Measurements from ENCODE around the gene ATP8A2. TPM values are rescaled to one million over a fixed set of nuclear protein-coding genes. Genes with fewer than 3 reads are reported as not detected.

ATP8A2 gene
- total and polyA plus RNA-seq, 10 of the 15 experiments (the other 5 are each of a cell fraction or from before 2014, with no cell fraction given), result 0.01 to 0.04 (median 0.04) TPM; not detected in 7

- TF ChIP-seq PKNOX1 (IDR thresholded peaks at IDR 0.05), result no peak
Measured at GRCh38 chr13:25463496-25463895, 91.7 kb downstream of the ATP8A2 start (continued).

- ChIA-PET RAD21 (ENCODE audit: unreplicated experiment) (no interaction called here), POLR2A (no interaction called here), CTCF (no interaction called here), SMC1A (ENCODE audit: uncharacterized antibody, unreplicated experiment) (no interaction called here)
- DNase-seq (ENCODE audit: low read depth, low spot score), result no peak
- intact Hi-C loops (cut with micrococcal nuclease; ENCODE audit: unreplicated experiment) (no loop called here), in situ Hi-C loops (cut with MboI) (no loop called here)
- TF ChIP-seq SMAD1 (IDR thresholded peaks at IDR 0.05; ENCODE audit: low read depth, partially characterized antibody), result no peak
- TF ChIP-seq, protein P1, sequence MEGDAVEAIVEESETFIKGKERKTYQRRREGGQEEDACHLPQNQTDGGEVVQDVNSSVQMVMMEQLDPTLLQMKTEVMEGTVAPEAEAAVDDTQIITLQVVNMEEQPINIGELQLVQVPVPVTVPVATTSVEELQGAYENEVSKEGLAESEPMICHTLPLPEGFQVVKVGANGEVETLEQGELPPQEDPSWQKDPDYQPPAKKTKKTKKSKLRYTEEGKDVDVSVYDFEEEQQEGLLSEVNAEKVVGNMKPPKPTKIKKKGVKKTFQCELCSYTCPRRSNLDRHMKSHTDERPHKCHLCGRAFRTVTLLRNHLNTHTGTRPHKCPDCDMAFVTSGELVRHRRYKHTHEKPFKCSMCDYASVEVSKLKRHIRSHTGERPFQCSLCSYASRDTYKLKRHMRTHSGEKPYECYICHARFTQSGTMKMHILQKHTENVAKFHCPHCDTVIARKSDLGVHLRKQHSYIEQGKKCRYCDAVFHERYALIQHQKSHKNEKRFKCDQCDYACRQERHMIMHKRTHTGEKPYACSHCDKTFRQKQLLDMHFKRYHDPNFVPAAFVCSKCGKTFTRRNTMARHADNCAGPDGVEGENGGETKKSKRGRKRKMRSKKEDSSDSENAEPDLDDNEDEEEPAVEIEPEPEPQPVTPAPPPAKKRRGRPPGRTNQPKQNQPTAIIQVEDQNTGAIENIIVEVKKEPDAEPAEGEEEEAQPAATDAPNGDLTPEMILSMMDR (IDR thresholded peaks at IDR 0.05 in 2 of 3, conservative IDR thresholded peaks at IDR 0.05 in 1 of 3; ENCODE audit: control insufficient read depth in 2 of 3, extremely low read depth in 1 of 3, insufficient read depth in 1 of 3, low read depth in 3 of 3, low read length in 3 of 3), result no peak
- TF ChIP-seq SKIL (IDR thresholded peaks at IDR 0.05; ENCODE audit: low read depth, poor library complexity, severe bottlenecking), result no peak
- no peak for TF ChIP-seq NR2C1 (IDR thresholded peaks at IDR 0.05)
- no peak for TF ChIP-seq STAT1 (conservative IDR thresholded peaks at IDR 0.05)
- no peak for TF ChIP-seq CEBPZ (IDR thresholded peaks at IDR 0.05; ENCODE audit: low read depth, low read length)
- TF ChIP-seq PAX8 (IDR thresholded peaks at IDR 0.05), result no peak
- no peak for TF ChIP-seq SREBF1 (IDR thresholded peaks at IDR 0.05; ENCODE audit: low read length)
- TF ChIP-seq ZBED1 (IDR thresholded peaks at IDR 0.05; ENCODE audit: borderline replicate concordance), result no peak
- TF ChIP-seq EED (IDR thresholded peaks at IDR 0.05; ENCODE audit: low read depth), result no peak
- TF ChIP-seq, protein P2, sequence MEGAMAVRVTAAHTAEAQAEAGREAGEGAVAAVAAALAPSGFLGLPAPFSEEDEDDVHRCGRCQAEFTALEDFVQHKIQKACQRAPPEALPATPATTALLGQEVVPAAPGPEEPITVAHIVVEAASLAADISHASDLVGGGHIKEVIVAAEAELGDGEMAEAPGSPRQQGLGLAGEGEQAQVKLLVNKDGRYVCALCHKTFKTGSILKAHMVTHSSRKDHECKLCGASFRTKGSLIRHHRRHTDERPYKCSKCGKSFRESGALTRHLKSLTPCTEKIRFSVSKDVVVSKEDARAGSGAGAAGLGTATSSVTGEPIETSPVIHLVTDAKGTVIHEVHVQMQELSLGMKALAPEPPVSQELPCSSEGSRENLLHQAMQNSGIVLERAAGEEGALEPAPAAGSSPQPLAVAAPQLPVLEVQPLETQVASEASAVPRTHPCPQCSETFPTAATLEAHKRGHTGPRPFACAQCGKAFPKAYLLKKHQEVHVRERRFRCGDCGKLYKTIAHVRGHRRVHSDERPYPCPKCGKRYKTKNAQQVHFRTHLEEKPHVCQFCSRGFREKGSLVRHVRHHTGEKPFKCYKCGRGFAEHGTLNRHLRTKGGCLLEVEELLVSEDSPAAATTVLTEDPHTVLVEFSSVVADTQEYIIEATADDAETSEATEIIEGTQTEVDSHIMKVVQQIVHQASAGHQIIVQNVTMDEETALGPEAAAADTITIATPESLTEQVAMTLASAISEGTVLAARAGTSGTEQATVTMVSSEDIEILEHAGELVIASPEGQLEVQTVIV (IDR thresholded peaks at IDR 0.05; ENCODE audit: borderline replicate concordance, partially characterized antibody), result no peak
- Histone ChIP-seq H3K27ac (ENCODE audit: control insufficient read depth, insufficient read depth) (no peak overlapping the region), H2AFZ (ENCODE audit: control insufficient read depth, low read depth, low read length) (no peak overlapping the region), H3K27me3 (replicated peaks in 1 of 2; ENCODE audit: control insufficient read depth in 2 of 2, insufficient read depth in 2 of 2, low read length in 1 of 2) (peaks cover 4 to 8% of the 10 kb centered on the region in 2 experiments; a peak in 3 of 4 replicates), H4K20me1 (ENCODE audit: control insufficient read depth, insufficient read depth) (no peaks in the 10 kb centered on the region), H3K9me3 (replicated peaks; ENCODE audit: control insufficient read depth, insufficient read depth, low read length) (no peaks in the 10 kb centered on the region; the same call in 2 of the 3 replicates), H3K4me2 (ENCODE audit: control insufficient read depth, insufficient read depth) (no peak overlapping the region), H3K4me1 (ENCODE audit: control insufficient read depth, insufficient read depth, low read length) (no peaks in the 10 kb centered on the region), H3K9ac (ENCODE audit: control insufficient read depth, insufficient read depth, low read length) (no peak overlapping the region), H3K36me3 (ENCODE audit: control insufficient read depth in 2 of 2, insufficient read depth in 2 of 2, low read length in 1 of 2) (no peaks in the 10 kb centered on the region), H3K79me2 (ENCODE audit: control insufficient read depth, insufficient read depth, low read length) (no peaks in the 10 kb centered on the region), H3K4me3 (no peak overlapping the region)
- ATAC-seq, result no peak
- WGBS (ENCODE audit: insufficient coverage, insufficient replicate concordance, low lambda C conversion rate, missing lambda C conversion rate), result 40% methylated on average over 4 of the region's 4 CpGs
- BruUV-seq (replicated peaks), result no TSS peak
- FAIRE-seq, result no peak
Measured at GRCh38 chr13:25466880-25467279, 95.1 kb downstream of the ATP8A2 start.

Data from GM12878 (cell line).